ENCODE measurements around the gene UIMC1. TPM values are rescaled to one million over a fixed set of nuclear protein-coding genes. Genes with fewer than 3 reads are reported as not detected.

The UIMC1 gene
- total RNA-seq, 4 donors from 2014 or later, result 40.2 to 56.7 (median 44.6) TPM

- Histone ChIP-seq H3K36me3 (peaks cover 0 to 29% (median 0%) of the 10 kb centered on the region in 3 donors), H3K4me1 (no peaks in the 10 kb centered on the region), H3K27me3 (no peaks in the 10 kb centered on the region), H3K27ac (no peak overlapping the region), H3K4me3 (no peak overlapping the region), H3K9me3 (no peaks in the 10 kb centered on the region)
- TF ChIP-seq CTCF (IDR thresholded peaks at IDR 0.05) (no peak), POLR2A (IDR thresholded peaks at IDR 0.05) (no peak), EP300 (IDR thresholded peaks at IDR 0.05) (no peak)
- WGBS, 2 donors, result 69 to 72% methylated on average over 2 of the region's 2 CpGs
- no peak for DNase-seq (ENCODE audit: low spot score in 2 of 2)
These were observed 90.7 kb downstream of the UIMC1 start for GRCh38 chr5:176915906-176916305.

- DNase-seq (ENCODE audit: low spot score in 2 of 2), result no peak
- no peak overlapping the region for H3K4me3 ChIP-seq
- no peaks in the 10 kb centered on the region for H3K9me3 ChIP-seq
- H3K4me1 ChIP-seq, result no peaks in the 10 kb centered on the region
- WGBS, 2 donors, result 83 to 85% methylated on average over 2 of the region's 2 CpGs
- H3K27ac ChIP-seq, result no peak overlapping the region
- no peaks in the 10 kb centered on the region for H3K27me3 ChIP-seq
- TF ChIP-seq EP300 (IDR thresholded peaks at IDR 0.05) (no peak), CTCF (IDR thresholded peaks at IDR 0.05) (no peak), POLR2A (IDR thresholded peaks at IDR 0.05) (no peak)
- H3K36me3 ChIP-seq, result peaks cover 0 to 29% (median 0%) of the 10 kb centered on the region in 3 donors
These were observed 94.5 kb downstream of the UIMC1 start for GRCh38 chr5:176912115-176912514.

GRCh38 chr5:176908675-176909368 lies 97.8 kb downstream of the UIMC1 start:
- no peaks in the 10 kb centered on the region for H3K9me3 ChIP-seq
- no peak for DNase-seq (ENCODE audit: low spot score in 2 of 2)
- TF ChIP-seq CTCF (IDR thresholded peaks at IDR 0.05), result no peak
- TF ChIP-seq EP300 (IDR thresholded peaks at IDR 0.05), result no peak
- TF ChIP-seq POLR2A (IDR thresholded peaks at IDR 0.05), result no peak
- H3K27me3 ChIP-seq, result no peaks in the 10 kb centered on the region
- H3K36me3 ChIP-seq, result peaks cover 3 to 59% (median 7%) of the 10 kb centered on the region in 3 donors
- H3K4me3 ChIP-seq, result no peak overlapping the region
- H3K4me1 ChIP-seq, result no peaks in the 10 kb centered on the region
- WGBS, 2 donors, result 67 to 79% methylated on average over 5 of the region's 5 CpGs
- H3K27ac ChIP-seq, result no peak overlapping the region

GRCh38 chr5:176906796-176907195 lies 99.8 kb downstream of the UIMC1 start:
- H3K36me3 ChIP-seq, result peaks cover 3 to 79% (median 7%) of the 10 kb centered on the region in 3 donors

More at GRCh38 chr5:176906796-176907195, 99.8 kb downstream of the UIMC1 start:
- Histone ChIP-seq H3K9me3 (no peaks in the 10 kb centered on the region), H3K27ac (no peak overlapping the region), H3K4me1 (no peaks in the 10 kb centered on the region), H3K27me3 (no peaks in the 10 kb centered on the region), H3K4me3 (no peak overlapping the region)
- DNase-seq (ENCODE audit: low spot score in 2 of 2), result no peak
- TF ChIP-seq CTCF (IDR thresholded peaks at IDR 0.05) (no peak), POLR2A (IDR thresholded peaks at IDR 0.05) (no peak), EP300 (IDR thresholded peaks at IDR 0.05) (no peak)
- 91 to 92% methylated on average over 3 of the region's 3 CpGs for WGBS, 2 donors

All from tibial nerve (tissue), 4 donors.